ENCODE data around the gene LPAR4. TPM values are rescaled to one million over a fixed set of nuclear protein-coding genes. Genes with fewer than 3 reads are reported as not detected.

The LPAR4 gene
- total RNA-seq: under 0.01 and 0.19 TPM in 2 replicates

GRCh38 chrX:78747489-78747888, at the start of gene LPAR4:
Gene LPAR4, plus strand, starts transcription at chrX:78747720. Its CDS starts 7,150 bp downstream, at chrX:78754870.

Other genes with a start within 250 kb of the LPAR4 start
- gene RTL3, start 88.4 kb upstream of the LPAR4 start, total RNA-seq: 0.19 and 0.28 TPM in 2 replicates
- gene P2RY10, start 197.7 kb downstream of the LPAR4 start, total RNA-seq: not detected in 2 replicates